OCI-LY7 (cell line): ENCODE data around the gene PRELP.

Experiments
- CTCF ChIP-seq: fragments of 200-600 bp; sonication (generic); conservative IDR thresholded peaks from 2 replicates; pipeline ENCODE4 v1.5.1; 2014; ENCODE audit warnings: mild to moderate bottlenecking, antibody characterized with exemption, low read length, moderate library complexity, mixed read lengths
- EZH2phosphoT487 ChIP-seq: fragments of 200-600 bp; sonication (generic); IDR thresholded peaks from 2 replicates; pipeline ENCODE4 v1.6.1; 2018; ENCODE audit warnings: low read depth, borderline replicate concordance, mild to moderate bottlenecking, mixed run types, antibody characterized with exemption, low read length, moderate library complexity, mixed read lengths

DNA sequence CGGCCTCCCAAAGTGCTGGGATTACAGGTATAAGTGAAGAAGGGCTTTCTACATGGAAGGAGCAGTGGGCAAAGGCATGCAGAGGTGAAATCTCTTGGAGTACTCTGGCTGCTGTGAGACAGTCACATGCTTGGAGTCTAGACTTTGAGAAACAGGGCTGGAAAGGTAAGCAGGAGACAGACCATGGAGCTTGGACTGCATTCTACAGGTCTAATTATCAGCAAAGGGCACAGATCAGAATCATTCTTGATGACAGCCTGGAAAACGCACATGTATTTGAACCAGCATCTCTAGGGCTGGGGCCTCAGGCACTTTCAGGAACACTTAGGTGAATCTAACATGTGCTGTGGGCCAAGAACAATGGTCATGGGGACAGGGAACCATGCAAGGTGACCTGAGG, 7.3 kb upstream of the PRELP start:
- TF ChIP-seq CTCF: no peak
- no peak for TF ChIP-seq EZH2phosphoT487
